Right lobe of liver (tissue), 4 donors: ENCODE measurements around the gene SYNGR1.

Experiments
- POLR2A ChIP-seq: fragments of 450-650 bp; IDR thresholded peaks from one replicate; pipeline ENCODE4 v1.6.1; 2017; ENCODE audit warnings: antibody characterized with exemption, mild to moderate bottlenecking
- TF ChIP-seq, protein P1 (sequence below), 4 donors: fragments of 200-600 bp in 3 of 4; fragments of 450-650 bp in 1 of 4; IDR thresholded peaks; one replicate each; pipeline versions ENCODE4 v1.5.1 to v1.8.0; 2016 to 2022; ENCODE audit warnings: antibody characterized with exemption in 4 of 4, mild to moderate bottlenecking in 2 of 4
- donor health status: DM: no; HTN: no; CAD: no.
- donor health status: DM: no; HTN: no; CAD: no.
- donor health status: DM: no; HTN: yes; CAD: no.

DNA sequence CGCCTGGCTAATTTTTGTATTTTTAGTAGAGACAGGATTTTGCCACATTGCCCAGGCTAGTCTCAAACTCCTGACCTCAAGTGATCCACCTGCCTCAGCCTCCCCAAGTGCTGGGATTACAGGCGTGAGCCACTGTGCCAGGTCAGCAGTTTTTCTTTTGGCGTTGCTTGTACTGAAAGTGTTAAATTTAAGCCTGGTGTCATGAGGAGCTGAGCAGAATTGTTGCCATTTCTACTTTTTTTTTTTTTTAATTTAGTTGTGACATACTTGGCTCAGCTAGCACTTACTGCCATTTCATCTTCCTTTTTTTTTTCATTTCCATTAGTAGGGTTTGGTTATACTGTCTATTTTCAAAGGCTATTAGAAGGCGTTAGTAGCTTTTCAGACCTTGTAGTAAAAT, 60.5 kb downstream of the SYNGR1 start:
- no peak for TF ChIP-seq POLR2A
- TF ChIP-seq, protein P1, sequence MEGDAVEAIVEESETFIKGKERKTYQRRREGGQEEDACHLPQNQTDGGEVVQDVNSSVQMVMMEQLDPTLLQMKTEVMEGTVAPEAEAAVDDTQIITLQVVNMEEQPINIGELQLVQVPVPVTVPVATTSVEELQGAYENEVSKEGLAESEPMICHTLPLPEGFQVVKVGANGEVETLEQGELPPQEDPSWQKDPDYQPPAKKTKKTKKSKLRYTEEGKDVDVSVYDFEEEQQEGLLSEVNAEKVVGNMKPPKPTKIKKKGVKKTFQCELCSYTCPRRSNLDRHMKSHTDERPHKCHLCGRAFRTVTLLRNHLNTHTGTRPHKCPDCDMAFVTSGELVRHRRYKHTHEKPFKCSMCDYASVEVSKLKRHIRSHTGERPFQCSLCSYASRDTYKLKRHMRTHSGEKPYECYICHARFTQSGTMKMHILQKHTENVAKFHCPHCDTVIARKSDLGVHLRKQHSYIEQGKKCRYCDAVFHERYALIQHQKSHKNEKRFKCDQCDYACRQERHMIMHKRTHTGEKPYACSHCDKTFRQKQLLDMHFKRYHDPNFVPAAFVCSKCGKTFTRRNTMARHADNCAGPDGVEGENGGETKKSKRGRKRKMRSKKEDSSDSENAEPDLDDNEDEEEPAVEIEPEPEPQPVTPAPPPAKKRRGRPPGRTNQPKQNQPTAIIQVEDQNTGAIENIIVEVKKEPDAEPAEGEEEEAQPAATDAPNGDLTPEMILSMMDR (IDR thresholded peaks at IDR 0.05): no peak
